ENCODE measurements around the gene FFAR3.
A peak's percentile ranks its signal among the peaks of the same experiment; 100 is the strongest.

Gene FFAR3

GRCh38 chr19:35337984-35338296, 20.3 kb upstream of the FFAR3 start:
- DNase-seq (ENCODE audit: insufficient read length, low spot score) = no peak
- TF ChIP-seq TAF1 (IDR thresholded peaks at IDR 0.05; ENCODE audit: low read depth, low read length) (no peak), SPI1 (IDR thresholded peaks at IDR 0.05; ENCODE audit: low read depth, low read length) (no peak), POU2F2 (IDR thresholded peaks at IDR 0.05; ENCODE audit: low read depth, low read length) (no peak), PAX5 (IDR thresholded peaks at IDR 0.05; ENCODE audit: insufficient read depth, low read length, severe bottlenecking) (no peak), POLR2A (IDR thresholded peaks at IDR 0.05; ENCODE audit: low read depth, low read length) (no peak), POLR2AphosphoS5 (IDR thresholded peaks at IDR 0.05; ENCODE audit: low read depth, low read length) (no peak)
- FAIRE-seq = no peak

DNA sequence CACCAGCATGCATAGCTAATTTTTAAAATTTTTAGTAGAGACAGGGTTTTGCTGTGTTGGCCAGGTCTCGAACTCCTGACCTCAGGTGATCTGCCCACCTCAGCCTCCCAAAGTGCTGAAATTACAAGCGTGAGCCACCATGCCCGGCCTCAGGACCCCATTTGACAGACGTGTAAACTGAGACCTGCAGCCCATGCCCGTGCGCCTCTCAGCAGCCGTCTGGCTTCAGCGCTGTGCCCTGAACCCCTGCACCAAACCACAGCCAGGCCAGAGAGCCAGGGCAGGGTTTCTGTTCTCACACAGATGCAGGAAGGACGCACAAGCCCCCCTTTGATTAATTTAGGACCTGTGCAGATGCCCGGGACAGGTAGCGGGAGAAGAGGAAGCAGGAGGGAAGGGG, 17.8 kb upstream of the FFAR3 start:
- TF ChIP-seq SPI1 (IDR thresholded peaks at IDR 0.05; ENCODE audit: low read depth, low read length) = no peak
- no peak for TF ChIP-seq POLR2A (IDR thresholded peaks at IDR 0.05; ENCODE audit: low read depth, low read length)
- no peak for TF ChIP-seq POLR2AphosphoS5 (IDR thresholded peaks at IDR 0.05; ENCODE audit: low read depth, low read length)
- TF ChIP-seq PAX5 (IDR thresholded peaks at IDR 0.05; ENCODE audit: insufficient read depth, low read length, severe bottlenecking) = no peak
- TF ChIP-seq POU2F2 (IDR thresholded peaks at IDR 0.05; ENCODE audit: low read depth, low read length) = no peak
- no peak for TF ChIP-seq TAF1 (IDR thresholded peaks at IDR 0.05; ENCODE audit: low read depth, low read length)
- FAIRE-seq (no peak), DNase-seq (ENCODE audit: insufficient read length, low spot score) (no peak)

- TF ChIP-seq POU2F2 (IDR thresholded peaks at IDR 0.05; ENCODE audit: low read depth, low read length) (no peak), TAF1 (IDR thresholded peaks at IDR 0.05; ENCODE audit: low read depth, low read length) (no peak), SPI1 (IDR thresholded peaks at IDR 0.05; ENCODE audit: low read depth, low read length) (no peak), POLR2AphosphoS5 (IDR thresholded peaks at IDR 0.05; ENCODE audit: low read depth, low read length) (no peak), PAX5 (IDR thresholded peaks at IDR 0.05; ENCODE audit: insufficient read depth, low read length, severe bottlenecking) (no peak), POLR2A (IDR thresholded peaks at IDR 0.05; ENCODE audit: low read depth, low read length) (no peak)
- no peak for DNase-seq (ENCODE audit: insufficient read length, low spot score)
- FAIRE-seq = no peak
Observed at GRCh38 chr19:35341006-35341405, 17.3 kb upstream of the FFAR3 start.

- no peak for DNase-seq (ENCODE audit: insufficient read length, low spot score)
- no peak for FAIRE-seq
- no peak for TF ChIP-seq TAF1 (IDR thresholded peaks at IDR 0.05; ENCODE audit: low read depth, low read length)
- 0 out of 2 replicates have a peak, but pooled peaks have one; percentile 45 for TF ChIP-seq POLR2AphosphoS5 (IDR thresholded peaks at IDR 0.05; ENCODE audit: low read depth, low read length)
Observed at GRCh38 chr19:35341565-35342225, 16.6 kb upstream of the FFAR3 start.

GRCh38 chr19:35342430-35342829, 15.8 kb upstream of the FFAR3 start:
- DNase-seq (ENCODE audit: insufficient read length, low spot score) (no peak), FAIRE-seq (no peak)
- TF ChIP-seq PAX5 (IDR thresholded peaks at IDR 0.05; ENCODE audit: insufficient read depth, low read length, severe bottlenecking) (no peak), POU2F2 (IDR thresholded peaks at IDR 0.05; ENCODE audit: low read depth, low read length) (no peak), SPI1 (IDR thresholded peaks at IDR 0.05; ENCODE audit: low read depth, low read length) (no peak), POLR2A (IDR thresholded peaks at IDR 0.05; ENCODE audit: low read depth, low read length) (no peak), TAF1 (IDR thresholded peaks at IDR 0.05; ENCODE audit: low read depth, low read length) (no peak), POLR2AphosphoS5 (IDR thresholded peaks at IDR 0.05; ENCODE audit: low read depth, low read length) (no peak)

GRCh38 chr19:35344511-35345031, 13.7 kb upstream of the FFAR3 start:
- TF ChIP-seq POLR2AphosphoS5 (IDR thresholded peaks at IDR 0.05; ENCODE audit: low read depth, low read length) = peak; percentile 67
- TF ChIP-seq PAX5 (IDR thresholded peaks at IDR 0.05; ENCODE audit: insufficient read depth, low read length, severe bottlenecking) = no peak
- no peak for TF ChIP-seq SPI1 (IDR thresholded peaks at IDR 0.05; ENCODE audit: low read depth, low read length)
- TF ChIP-seq POU2F2 (IDR thresholded peaks at IDR 0.05; ENCODE audit: low read depth, low read length) = no peak
- no peak for TF ChIP-seq TAF1 (IDR thresholded peaks at IDR 0.05; ENCODE audit: low read depth, low read length)
- 0 out of 2 replicates have a peak, but pooled peaks have one; percentile 9 for TF ChIP-seq POLR2A (IDR thresholded peaks at IDR 0.05; ENCODE audit: low read depth, low read length)
- FAIRE-seq (no peak), DNase-seq (ENCODE audit: insufficient read length, low spot score) (no peak)

DNA sequence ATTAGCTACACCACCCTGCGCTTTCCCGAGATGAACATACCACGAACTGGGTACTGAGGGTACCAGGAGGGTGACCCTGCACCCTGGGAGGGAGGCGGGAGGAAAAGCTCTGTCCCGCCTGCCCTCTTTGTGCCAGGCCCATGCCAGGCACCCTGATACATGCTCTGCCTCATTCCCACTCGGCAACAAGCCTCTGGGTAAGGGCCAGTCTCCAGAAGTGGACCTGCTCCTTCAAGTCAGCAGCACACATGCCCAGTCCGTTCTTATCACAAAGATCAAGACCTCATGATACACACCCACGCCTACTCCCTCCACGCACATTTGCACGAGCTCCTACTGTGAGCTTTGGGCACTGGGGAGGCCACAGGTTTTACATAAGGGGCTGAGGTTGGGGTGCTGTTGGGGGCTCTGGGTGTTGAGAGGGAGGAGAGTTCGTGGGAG, 12.6 kb upstream of the FFAR3 start:
- FAIRE-seq (no peak), DNase-seq (ENCODE audit: insufficient read length, low spot score) (no peak)
- TF ChIP-seq POU2F2 (IDR thresholded peaks at IDR 0.05; ENCODE audit: low read depth, low read length) = no peak
- no peak for TF ChIP-seq POLR2A (IDR thresholded peaks at IDR 0.05; ENCODE audit: low read depth, low read length)
- no peak for TF ChIP-seq PAX5 (IDR thresholded peaks at IDR 0.05; ENCODE audit: insufficient read depth, low read length, severe bottlenecking)
- no peak for TF ChIP-seq SPI1 (IDR thresholded peaks at IDR 0.05; ENCODE audit: low read depth, low read length)
- TF ChIP-seq TAF1 (IDR thresholded peaks at IDR 0.05; ENCODE audit: low read depth, low read length) = no peak
- peak; percentile 50; the same call in 1 of the 2 replicates for TF ChIP-seq POLR2AphosphoS5 (IDR thresholded peaks at IDR 0.05; ENCODE audit: low read depth, low read length)

GRCh38 chr19:35346193-35347052, 11.8 kb upstream of the FFAR3 start:
- TF ChIP-seq POLR2AphosphoS5 (IDR thresholded peaks at IDR 0.05; ENCODE audit: low read depth, low read length) (peak; percentile 53), POLR2A (IDR thresholded peaks at IDR 0.05; ENCODE audit: low read depth, low read length) (no peak), POU2F2 (IDR thresholded peaks at IDR 0.05; ENCODE audit: low read depth, low read length) (peak; percentile 43; the same call in 1 of the 2 replicates), TAF1 (IDR thresholded peaks at IDR 0.05; ENCODE audit: low read depth, low read length) (no peak; the same call in 1 of the 2 replicates), SPI1 (IDR thresholded peaks at IDR 0.05; ENCODE audit: low read depth, low read length) (peak; percentile 18; the same call in 1 of the 2 replicates)
- FAIRE-seq (peak; percentile 93), DNase-seq (ENCODE audit: insufficient read length, low spot score) (peak; percentile 61)
